HEK293 (cell line): ENCODE results near the gene SCYL3.

Experiments
- YY2 ChIP-seq: fragments of 450-650 bp; formaldehyde crosslinking; IDR thresholded peaks from 2 replicates; pipeline ENCODE4 v1.5.1; 2016; ENCODE audit warnings: missing biosample characterization, missing genetic modification characterization
- ZBTB17 ChIP-seq: fragments of 450-650 bp; formaldehyde crosslinking; IDR thresholded peaks from 2 replicates; pipeline ENCODE4 v1.5.1; 2016; ENCODE audit warnings: missing biosample characterization, missing genetic modification characterization
- ZBTB21 ChIP-seq: fragments of 450-650 bp; formaldehyde crosslinking; IDR thresholded peaks from 2 replicates; pipeline ENCODE4 v1.5.1; 2017; ENCODE audit warnings: missing biosample characterization, missing genetic modification characterization
- ZBTB7A ChIP-seq: fragments of 450-650 bp; formaldehyde crosslinking; IDR thresholded peaks from 2 replicates; pipeline ENCODE4 v1.5.1; 2016; ENCODE audit warnings: low read depth, missing biosample characterization, missing genetic modification characterization
- ZNF10 ChIP-seq: fragments of 450-650 bp; formaldehyde crosslinking; IDR thresholded peaks from 2 replicates; pipeline ENCODE4 v1.5.1; 2017; ENCODE audit warnings: missing biosample characterization, missing genetic modification characterization
- ZNF121 ChIP-seq: fragments of 450-650 bp; formaldehyde crosslinking; IDR thresholded peaks from 2 replicates; pipeline ENCODE4 v1.5.1; 2016; ENCODE audit warnings: missing biosample characterization, missing genetic modification characterization
- ZNF155 ChIP-seq: fragments of 450-650 bp; formaldehyde crosslinking; IDR thresholded peaks from 2 replicates; pipeline ENCODE4 v1.5.1; 2016; ENCODE audit warnings: missing biosample characterization, missing genetic modification characterization
- ZNF157 ChIP-seq: fragments of 450-650 bp; formaldehyde crosslinking; IDR thresholded peaks from 2 replicates; pipeline ENCODE4 v1.5.1; 2016; ENCODE audit warnings: missing biosample characterization, missing genetic modification characterization
- ZNF2 ChIP-seq: fragments of 450-650 bp; formaldehyde crosslinking; IDR thresholded peaks from 2 replicates; pipeline ENCODE4 v1.5.1; 2016; ENCODE audit warnings: missing biosample characterization, missing genetic modification characterization
- ZNF214 ChIP-seq: fragments of 450-650 bp; formaldehyde crosslinking; IDR thresholded peaks from 2 replicates; pipeline ENCODE4 v1.5.1; 2017; ENCODE audit warnings: missing biosample characterization, mild to moderate bottlenecking, missing genetic modification characterization, borderline replicate concordance
- ZNF311 ChIP-seq: fragments of 450-650 bp; formaldehyde crosslinking; IDR thresholded peaks from 2 replicates; pipeline ENCODE4 v1.5.1; 2017; ENCODE audit warnings: missing biosample characterization, missing genetic modification characterization, borderline replicate concordance
- ZNF404 ChIP-seq: fragments of 450-650 bp; formaldehyde crosslinking; IDR thresholded peaks from 2 replicates; pipeline ENCODE4 v1.5.1; 2017; ENCODE audit warnings: missing biosample characterization, missing genetic modification characterization
- ZNF521 ChIP-seq: fragments of 450-650 bp; formaldehyde crosslinking; IDR thresholded peaks from 2 replicates; pipeline ENCODE4 v1.5.1; 2017; ENCODE audit warnings: missing biosample characterization, mild to moderate bottlenecking, missing genetic modification characterization
- ZNF596 ChIP-seq: fragments of 450-650 bp; IDR thresholded peaks from 2 replicates; pipeline ENCODE4 v1.5.0; 2018; ENCODE audit warnings: missing biosample characterization, mild to moderate bottlenecking, missing genetic modification characterization, moderate library complexity
- ZNF660 ChIP-seq: fragments of 450-650 bp; IDR thresholded peaks from 2 replicates; pipeline ENCODE4 v1.5.1; 2018; ENCODE audit warnings: missing biosample characterization, mild to moderate bottlenecking, missing genetic modification characterization
- ZNF747 ChIP-seq: fragments of 450-650 bp; formaldehyde crosslinking; IDR thresholded peaks from 2 replicates; pipeline ENCODE4 v1.5.1; 2016; ENCODE audit warnings: missing biosample characterization, missing genetic modification characterization
- ZNF776 ChIP-seq: fragments of 450-650 bp; formaldehyde crosslinking; IDR thresholded peaks from 2 replicates; pipeline ENCODE4 v1.5.0; 2017; ENCODE audit warnings: missing biosample characterization, missing genetic modification characterization, borderline replicate concordance
- ZNF777 ChIP-seq: fragments of 450-650 bp; formaldehyde crosslinking; IDR thresholded peaks from 2 replicates; pipeline ENCODE4 v1.5.1; 2017; ENCODE audit warnings: missing biosample characterization, missing genetic modification characterization, borderline replicate concordance
- ZNF785 ChIP-seq: fragments of 450-650 bp; formaldehyde crosslinking; IDR thresholded peaks from 2 replicates; pipeline ENCODE4 v1.5.1; 2016; ENCODE audit warnings: missing biosample characterization, missing genetic modification characterization
- ZNF843 ChIP-seq: fragments of 450-650 bp; formaldehyde crosslinking; IDR thresholded peaks from 2 replicates; pipeline ENCODE4 v1.5.1; 2016; ENCODE audit warnings: missing biosample characterization, missing genetic modification characterization
- TF ChIP-seq, protein P1 (sequence below): fragments of 450-650 bp; formaldehyde crosslinking; IDR thresholded peaks from 2 replicates; pipeline ENCODE4 v1.5.1; 2016; ENCODE audit warnings: missing biosample characterization, missing genetic modification characterization
- TF ChIP-seq, protein P2 (sequence below): fragments of 450-650 bp; formaldehyde crosslinking; IDR thresholded peaks from 2 replicates; pipeline ENCODE4 v1.5.1; 2016; ENCODE audit warnings: missing biosample characterization, missing genetic modification characterization, borderline replicate concordance
- TF ChIP-seq, protein P3 (sequence below): fragments of 450-650 bp; IDR thresholded peaks from 2 replicates; pipeline ENCODE4 v1.5.1; 2018; ENCODE audit warnings: missing biosample characterization, mild to moderate bottlenecking, missing genetic modification characterization
- TF ChIP-seq, protein P4 (sequence below): fragments of 450-650 bp; formaldehyde crosslinking; IDR thresholded peaks from 2 replicates; pipeline ENCODE4 v1.5.1; 2017; ENCODE audit warnings: missing biosample characterization, missing genetic modification characterization
- TF ChIP-seq, protein P5 (sequence below): sonication (generic); formaldehyde crosslinking; IDR thresholded peaks from 2 replicates; pipeline ENCODE4 v1.8.1; 2022; ENCODE audit warnings: mild to moderate bottlenecking, moderate library complexity, missing genetic modification reagents
- TF ChIP-seq, protein P6 (sequence below): fragments of 450-650 bp; formaldehyde crosslinking; IDR thresholded peaks from 2 replicates; pipeline ENCODE4 v1.5.1; 2016; ENCODE audit warnings: missing biosample characterization, missing genetic modification characterization
- TF ChIP-seq, protein P7 (sequence below): fragments of 450-650 bp; formaldehyde crosslinking; IDR thresholded peaks from 2 replicates; pipeline ENCODE4 v1.5.1; 2016; ENCODE audit warnings: missing biosample characterization, missing genetic modification characterization

The SCYL3 gene

DNA sequence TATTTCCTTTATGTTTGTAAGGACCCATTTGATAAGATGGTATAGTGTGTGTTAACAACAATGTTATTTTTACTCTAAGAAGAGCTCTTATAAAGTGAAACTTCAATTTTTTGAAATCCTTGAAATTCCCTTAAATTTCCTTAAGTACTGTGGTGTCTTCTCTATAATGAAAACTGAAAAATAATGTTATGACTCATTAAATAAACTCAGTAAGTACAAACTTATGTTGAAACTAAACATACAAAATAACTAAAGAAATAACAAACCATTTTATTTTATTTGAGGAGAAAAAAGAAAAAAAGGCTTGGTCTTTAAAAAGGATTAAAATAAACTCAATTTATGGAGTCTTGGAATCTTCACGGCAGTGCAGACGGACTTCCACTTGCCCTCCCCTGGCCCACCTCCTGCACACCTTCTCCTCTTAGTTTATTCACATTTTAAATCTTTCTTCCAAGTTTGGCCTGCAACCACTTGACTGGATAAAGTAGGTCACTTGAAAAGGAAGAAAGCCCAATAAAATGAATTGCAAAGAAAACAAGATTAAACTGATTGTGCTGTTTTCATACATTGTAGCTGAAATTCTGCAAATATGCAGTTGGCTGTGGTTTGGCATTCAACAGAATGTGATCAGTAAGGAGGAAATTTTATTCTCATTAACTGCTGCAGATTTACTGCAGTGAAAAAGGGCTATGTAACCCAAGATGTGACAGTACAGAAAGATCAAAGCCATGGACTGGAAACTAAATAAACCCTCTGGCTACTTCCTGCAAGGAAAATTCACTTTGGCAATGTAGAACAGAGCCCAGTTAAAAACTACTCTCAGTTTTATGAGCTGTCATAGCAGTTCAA, 48.5 kb upstream of the SCYL3 start (continued):
- 0 out of 2 replicates have a peak, but pooled peaks have one; percentile 20 for TF ChIP-seq ZBTB21 (tag by site-specific recombination)
- TF ChIP-seq ZNF521 (tag by site-specific recombination): no peak
- peak; percentile 62; the same call in 1 of the 2 replicates for TF ChIP-seq ZNF10 (tag by site-specific recombination)
- TF ChIP-seq, protein P1, sequence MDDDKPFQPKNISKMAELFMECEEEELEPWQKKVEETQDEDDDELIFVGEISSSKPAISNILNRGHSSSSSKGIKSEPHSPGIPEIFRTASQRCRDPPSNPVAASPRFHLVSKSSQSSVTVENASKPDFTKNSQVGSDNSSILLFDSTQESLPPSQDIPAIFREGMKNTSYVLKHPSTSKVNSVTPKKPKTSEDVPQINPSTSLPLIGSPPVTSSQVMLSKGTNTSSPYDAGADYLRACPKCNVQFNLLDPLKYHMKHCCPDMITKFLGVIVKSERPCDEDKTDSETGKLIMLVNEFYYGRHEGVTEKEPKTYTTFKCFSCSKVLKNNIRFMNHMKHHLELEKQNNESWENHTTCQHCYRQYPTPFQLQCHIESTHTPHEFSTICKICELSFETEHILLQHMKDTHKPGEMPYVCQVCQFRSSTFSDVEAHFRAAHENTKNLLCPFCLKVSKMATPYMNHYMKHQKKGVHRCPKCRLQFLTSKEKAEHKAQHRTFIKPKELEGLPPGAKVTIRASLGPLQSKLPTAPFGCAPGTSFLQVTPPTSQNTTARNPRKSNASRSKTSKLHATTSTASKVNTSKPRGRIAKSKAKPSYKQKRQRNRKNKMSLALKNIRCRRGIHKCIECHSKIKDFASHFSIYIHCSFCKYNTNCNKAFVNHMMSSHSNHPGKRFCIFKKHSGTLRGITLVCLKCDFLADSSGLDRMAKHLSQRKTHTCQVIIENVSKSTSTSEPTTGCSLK (tag by site-specific recombination): no peak
- peak; percentile 90 for TF ChIP-seq ZNF121 (tag by site-specific recombination)
- no peak for TF ChIP-seq ZNF155 (tag by site-specific recombination)
- TF ChIP-seq, protein P2, sequence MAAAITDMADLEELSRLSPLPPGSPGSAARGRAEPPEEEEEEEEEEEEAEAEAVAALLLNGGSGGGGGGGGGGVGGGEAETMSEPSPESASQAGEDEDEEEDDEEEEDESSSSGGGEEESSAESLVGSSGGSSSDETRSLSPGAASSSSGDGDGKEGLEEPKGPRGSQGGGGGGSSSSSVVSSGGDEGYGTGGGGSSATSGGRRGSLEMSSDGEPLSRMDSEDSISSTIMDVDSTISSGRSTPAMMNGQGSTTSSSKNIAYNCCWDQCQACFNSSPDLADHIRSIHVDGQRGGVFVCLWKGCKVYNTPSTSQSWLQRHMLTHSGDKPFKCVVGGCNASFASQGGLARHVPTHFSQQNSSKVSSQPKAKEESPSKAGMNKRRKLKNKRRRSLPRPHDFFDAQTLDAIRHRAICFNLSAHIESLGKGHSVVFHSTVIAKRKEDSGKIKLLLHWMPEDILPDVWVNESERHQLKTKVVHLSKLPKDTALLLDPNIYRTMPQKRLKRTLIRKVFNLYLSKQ (tag by site-specific recombination): no peak
- no peak for TF ChIP-seq ZNF311 (tag by site-specific recombination)
- no peak for TF ChIP-seq ZNF404 (tag by site-specific recombination)
- TF ChIP-seq, protein P3, sequence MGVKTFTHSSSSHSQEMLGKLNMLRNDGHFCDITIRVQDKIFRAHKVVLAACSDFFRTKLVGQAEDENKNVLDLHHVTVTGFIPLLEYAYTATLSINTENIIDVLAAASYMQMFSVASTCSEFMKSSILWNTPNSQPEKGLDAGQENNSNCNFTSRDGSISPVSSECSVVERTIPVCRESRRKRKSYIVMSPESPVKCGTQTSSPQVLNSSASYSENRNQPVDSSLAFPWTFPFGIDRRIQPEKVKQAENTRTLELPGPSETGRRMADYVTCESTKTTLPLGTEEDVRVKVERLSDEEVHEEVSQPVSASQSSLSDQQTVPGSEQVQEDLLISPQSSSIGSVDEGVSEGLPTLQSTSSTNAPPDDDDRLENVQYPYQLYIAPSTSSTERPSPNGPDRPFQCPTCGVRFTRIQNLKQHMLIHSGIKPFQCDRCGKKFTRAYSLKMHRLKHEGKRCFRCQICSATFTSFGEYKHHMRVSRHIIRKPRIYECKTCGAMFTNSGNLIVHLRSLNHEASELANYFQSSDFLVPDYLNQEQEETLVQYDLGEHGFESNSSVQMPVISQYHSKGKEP: peak; percentile 100
- peak; percentile 75 for TF ChIP-seq ZNF596 (tag by site-specific recombination)
- no peak for TF ChIP-seq ZNF747 (tag by site-specific recombination)
- no peak for TF ChIP-seq ZNF776 (tag by site-specific recombination)
- TF ChIP-seq ZBTB17 (tag by site-specific recombination): peak; percentile 87
- no peak for TF ChIP-seq YY2 (tag by site-specific recombination)
- TF ChIP-seq, protein P4, sequence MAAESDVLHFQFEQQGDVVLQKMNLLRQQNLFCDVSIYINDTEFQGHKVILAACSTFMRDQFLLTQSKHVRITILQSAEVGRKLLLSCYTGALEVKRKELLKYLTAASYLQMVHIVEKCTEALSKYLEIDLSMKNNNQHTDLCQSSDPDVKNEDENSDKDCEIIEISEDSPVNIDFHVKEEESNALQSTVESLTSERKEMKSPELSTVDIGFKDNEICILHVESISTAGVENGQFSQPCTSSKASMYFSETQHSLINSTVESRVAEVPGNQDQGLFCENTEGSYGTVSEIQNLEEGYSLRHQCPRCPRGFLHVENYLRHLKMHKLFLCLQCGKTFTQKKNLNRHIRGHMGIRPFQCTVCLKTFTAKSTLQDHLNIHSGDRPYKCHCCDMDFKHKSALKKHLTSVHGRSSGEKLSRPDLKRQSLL (tag by site-specific recombination): no peak
- peak; percentile 81 for TF ChIP-seq ZNF2 (tag by site-specific recombination)
- TF ChIP-seq, protein P5, sequence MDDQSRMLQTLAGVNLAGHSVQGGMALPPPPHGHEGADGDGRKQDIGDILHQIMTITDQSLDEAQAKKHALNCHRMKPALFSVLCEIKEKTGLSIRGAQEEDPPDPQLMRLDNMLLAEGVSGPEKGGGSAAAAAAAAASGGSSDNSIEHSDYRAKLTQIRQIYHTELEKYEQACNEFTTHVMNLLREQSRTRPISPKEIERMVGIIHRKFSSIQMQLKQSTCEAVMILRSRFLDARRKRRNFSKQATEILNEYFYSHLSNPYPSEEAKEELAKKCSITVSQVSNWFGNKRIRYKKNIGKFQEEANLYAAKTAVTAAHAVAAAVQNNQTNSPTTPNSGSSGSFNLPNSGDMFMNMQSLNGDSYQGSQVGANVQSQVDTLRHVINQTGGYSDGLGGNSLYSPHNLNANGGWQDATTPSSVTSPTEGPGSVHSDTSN: no peak
- no peak for TF ChIP-seq ZNF157 (tag by site-specific recombination)
- TF ChIP-seq ZNF785 (tag by site-specific recombination): no peak
- TF ChIP-seq ZNF660: no peak
- TF ChIP-seq ZNF777: no peak
- TF ChIP-seq ZNF843 (tag by site-specific recombination): peak; percentile 99
- no peak for TF ChIP-seq ZNF214 (tag by site-specific recombination)
- no peak for TF ChIP-seq ZBTB7A (tag by site-specific recombination)
- TF ChIP-seq, protein P6, sequence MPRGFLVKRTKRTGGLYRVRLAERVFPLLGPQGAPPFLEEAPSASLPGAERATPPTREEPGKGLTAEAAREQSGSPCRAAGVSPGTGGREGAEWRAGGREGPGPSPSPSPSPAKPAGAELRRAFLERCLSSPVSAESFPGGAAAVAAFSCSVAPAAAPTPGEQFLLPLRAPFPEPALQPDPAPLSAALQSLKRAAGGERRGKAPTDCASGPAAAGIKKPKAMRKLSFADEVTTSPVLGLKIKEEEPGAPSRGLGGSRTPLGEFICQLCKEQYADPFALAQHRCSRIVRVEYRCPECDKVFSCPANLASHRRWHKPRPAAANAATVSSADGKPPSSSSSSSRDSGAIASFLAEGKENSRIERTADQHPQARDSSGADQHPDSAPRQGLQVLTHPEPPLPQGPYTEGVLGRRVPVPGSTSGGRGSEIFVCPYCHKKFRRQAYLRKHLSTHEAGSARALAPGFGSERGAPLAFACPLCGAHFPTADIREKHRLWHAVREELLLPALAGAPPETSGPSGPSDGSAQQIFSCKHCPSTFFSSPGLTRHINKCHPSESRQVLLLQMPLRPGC: peak; percentile 90
- TF ChIP-seq, protein P7, sequence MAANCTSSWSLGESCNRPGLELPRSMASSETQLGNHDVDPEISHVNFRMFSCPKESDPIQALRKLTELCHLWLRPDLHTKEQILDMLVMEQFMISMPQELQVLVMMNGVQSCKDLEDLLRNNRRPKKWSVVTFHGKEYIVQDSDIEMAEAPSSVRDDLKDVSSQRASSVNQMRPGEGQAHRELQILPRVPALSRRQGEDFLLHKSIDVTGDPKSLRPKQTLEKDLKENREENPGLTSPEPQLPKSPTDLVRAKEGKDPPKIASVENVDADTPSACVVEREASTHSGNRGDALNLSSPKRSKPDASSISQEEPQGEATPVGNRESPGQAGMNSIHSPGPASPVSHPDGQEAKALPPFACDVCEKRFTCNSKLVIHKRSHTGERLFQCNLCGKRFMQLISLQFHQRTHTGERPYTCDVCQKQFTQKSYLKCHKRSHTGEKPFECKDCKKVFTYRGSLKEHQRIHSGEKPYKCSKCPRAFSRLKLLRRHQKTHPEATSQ (tag by site-specific recombination): 0 out of 2 replicates have a peak, but pooled peaks have one; percentile 34
